Muscle of back (tissue), 11 donors: ENCODE measurements around the gene TADA3. TPM values are rescaled to one million over a fixed set of nuclear protein-coding genes. Genes with fewer than 3 reads are reported as not detected.

Experiments used
- DNase-seq, 3 donors: peaks; one replicate each; pipeline versions ENCODE4 v3.0.0 to v3.0.0-alpha.2; 2013
- polyA plus RNA-seq, 10 donors: library from polyadenylated mRNA; unstranded; fragments of 120-200 nt; gene quantifications; one replicate each; pipeline ENCODE4 v1.2.1, GENCODE V29; 2013; ENCODE audit not compliant: insufficient read length in 10 of 10

Gene TADA3
- polyA plus RNA-seq, 10 donors, result 49.2 to 56.4 (median 53.4) TPM

GRCh38 chr3:9768141-9768775, 24.0 kb downstream of the TADA3 start:
- peak in 1 of 3 donors; percentile 47 for DNase-seq

- DNase-seq, result no peak
Observed at GRCh38 chr3:9767418-9767817, 24.9 kb downstream of the TADA3 start.

GRCh38 chr3:9765865-9766264, 26.4 kb downstream of the TADA3 start:
- DNase-seq, result no peak

- no peak for DNase-seq
Observed at GRCh38 chr3:9762871-9763270, 29.4 kb downstream of the TADA3 start.

GRCh38 chr3:9761919-9762318, 30.4 kb downstream of the TADA3 start:
- no peak for DNase-seq

GRCh38 chr3:9760779-9761505, 31.3 kb downstream of the TADA3 start:
- DNase-seq, result no peak

- no peak for DNase-seq
Observed at GRCh38 chr3:9757427-9757826, 34.8 kb downstream of the TADA3 start.

GRCh38 chr3:9754678-9755077, 37.6 kb downstream of the TADA3 start:
- DNase-seq, result no peak

- no peak for DNase-seq
Observed at GRCh38 chr3:9750556-9751411, 41.5 kb downstream of the TADA3 start.

GRCh38 chr3:9749645-9750555, 42.4 kb downstream of the TADA3 start, which contains the start of gene OGG1:
OGG1 (plus strand) TSS chr3:9749952; CDS start chr3:9750287, 335 bp downstream.
- peak; percentile 96 to 99 (median 99) for DNase-seq

- peak in 1 of 3 donors; percentile 56 for DNase-seq
Observed at GRCh38 chr3:9749296-9749644, 43.0 kb downstream of the TADA3 start.

GRCh38 chr3:9748031-9748430, 44.2 kb downstream of the TADA3 start:
- no peak for DNase-seq

GRCh38 chr3:9747267-9747666, 45.0 kb downstream of the TADA3 start:
- DNase-seq, result no peak

- peak in 1 of 3 donors; percentile 51 for DNase-seq
Observed at GRCh38 chr3:9746330-9746729, 45.9 kb downstream of the TADA3 start.

- DNase-seq, result no peak
Observed at GRCh38 chr3:9745521-9745920, 46.8 kb downstream of the TADA3 start.

- no peak for DNase-seq
Observed at GRCh38 chr3:9744162-9744561, 48.1 kb downstream of the TADA3 start.

GRCh38 chr3:9743548-9743947, 48.7 kb downstream of the TADA3 start:
- no peak for DNase-seq

GRCh38 chr3:9742560-9742959, 49.7 kb downstream of the TADA3 start:
- DNase-seq, result no peak

GRCh38 chr3:9739181-9739580, 53.1 kb downstream of the TADA3 start:
- no peak for DNase-seq

- DNase-seq, result no peak
Observed at GRCh38 chr3:9736831-9737230, 55.4 kb downstream of the TADA3 start.

GRCh38 chr3:9732740-9733115, 59.5 kb downstream of the TADA3 start:
- DNase-seq, result no peak
